Stimulated activated effector memory CD8-positive, alpha-beta T cell treated with anti-CD3 and anti-CD28 coated beads, Interleukin-12 subunit alpha, Interleukin-12 subunit beta, amount 100 ng/mL, for 72 hours (primary cell): ENCODE measurements around the gene GABPB1.

Source experiments
- ATAC-seq: fragments of 150-1000 bp; cut with Tn5 transposase; 2 replicates; pipeline ENCODE4 v1.10.0; 2021
- DNase-seq, 2 donors: peaks; one replicate each; pipeline ENCODE4 v3.0.0; 2021 to 2022; ENCODE audit warnings: low spot score in 2 of 2
- H3K27ac Mint-ChIP-seq: one replicate; pipeline ENCODE4 v1.8.0; 2022; ENCODE audit warnings: mild to moderate bottlenecking, mixed read lengths
- H3K36me3 Mint-ChIP-seq: one replicate; pipeline ENCODE4 v1.8.0; 2022; ENCODE audit warnings: mild to moderate bottlenecking, mixed read lengths
- H3K4me1 Mint-ChIP-seq: one replicate; pipeline ENCODE4 v1.8.0; 2022; ENCODE audit warnings: mixed read lengths
- H3K4me3 Mint-ChIP-seq: one replicate; pipeline ENCODE4 v1.8.0; 2022; ENCODE audit warnings: mild to moderate bottlenecking, mixed read lengths
- H3K9me3 Mint-ChIP-seq: one replicate; pipeline ENCODE4 v1.8.0; 2022; ENCODE audit warnings: mixed read lengths

GABPB1 gene

DNA sequence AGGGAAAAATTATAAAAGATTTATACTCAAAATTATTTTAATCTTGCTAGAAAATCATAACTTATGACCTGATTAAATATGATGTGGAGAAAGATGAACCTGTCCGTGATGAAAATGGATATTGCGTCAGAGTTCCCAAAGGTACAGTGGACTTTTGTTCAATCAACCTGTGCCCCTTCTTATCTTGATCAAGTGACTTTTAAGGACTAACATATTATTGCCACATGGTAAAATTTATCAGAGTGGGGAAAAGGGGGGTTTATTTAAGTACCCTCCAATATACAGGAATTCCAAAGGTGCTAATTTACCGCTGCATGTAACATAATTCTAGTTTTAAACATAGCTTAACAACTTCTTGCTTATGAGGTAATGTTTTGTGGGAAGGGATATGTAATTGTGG lies 129.1 kb downstream of the GABPB1 start:
- H3K36me3 Mint-ChIP-seq: peaks cover 80% of the 10 kb centered on the region
- H3K4me3 Mint-ChIP-seq: no peak overlapping the region
- DNase-seq (no peak), ATAC-seq (no peak)
- H3K4me1 Mint-ChIP-seq: no peaks in the 10 kb centered on the region
- no peak overlapping the region for H3K27ac Mint-ChIP-seq
- no peaks in the 10 kb centered on the region for H3K9me3 Mint-ChIP-seq
